Muscle of leg (tissue), 11 donors: ENCODE measurements around the gene ZNF785. TPM values are rescaled to one million over a fixed set of nuclear protein-coding genes. Genes with fewer than 3 reads are reported as not detected.
"Not testable (repeated sequence)": the region's sequence is repeated elsewhere in the genome, so short reads cannot be mapped to it uniquely, and the experiment has no call there.

Source experiments
- DNase-seq: peaks from one replicate; pipeline ENCODE4 v3.0.0; 2013
- H3K27ac ChIP-seq: one replicate; pipeline ENCODE4 v1.5.1; 2013; ENCODE audit warnings: mild to moderate bottlenecking, low read length, control low read depth
- H3K27me3 ChIP-seq: one replicate; pipeline ENCODE4 v1.6.1; 2013; ENCODE audit warnings: low read length; ENCODE audit not compliant: control insufficient read depth, insufficient read depth
- H3K36me3 ChIP-seq: one replicate; pipeline ENCODE4 v1.6.1; 2013; ENCODE audit warnings: low read length; ENCODE audit not compliant: control insufficient read depth, insufficient read depth
- H3K4me1 ChIP-seq: one replicate; pipeline ENCODE4 v1.6.1; 2013; ENCODE audit warnings: low read length; ENCODE audit not compliant: control insufficient read depth, insufficient read depth
- H3K4me3 ChIP-seq: one replicate; pipeline ENCODE4 v1.5.1; 2013; ENCODE audit warnings: low read length, control low read depth
- H3K9me3 ChIP-seq: replicated peaks from 2 replicates; pipeline ENCODE4 v1.6.1; 2013; ENCODE audit warnings: low read depth, low read length; ENCODE audit not compliant: control insufficient read depth
- whole genome bisulfite sequencing: methylation state at CpG from one replicate; pipeline ENCODE4 v1.1.5; 2013; ENCODE audit warnings: missing lambda C conversion rate; ENCODE audit not compliant: insufficient coverage; 5-methylcytosine and 5-hydroxymethylcytosine counted together
- polyA plus RNA-seq, 8 donors: library from polyadenylated mRNA; unstranded; fragments of 120-200 nt; gene quantifications; one replicate each; pipeline versions ENCODE4 v1.2.1 to v1.2.3, GENCODE V29; 2013; ENCODE audit warnings: inconsistent platforms in 1 of 8, low replicate concordance in 1 of 8; ENCODE audit not compliant: insufficient read length in 8 of 8, insufficient read depth in 1 of 8
- total RNA-seq: library from RNA; stranded (reverse); fragments of 120-200 nt; gene quantifications from one replicate; pipeline ENCODE4 v1.2.4, GENCODE V29; 2013

Gene ZNF785
- total and polyA plus RNA-seq, 9 donors = 9.7 to 16.6 (median 11.9) TPM

GRCh38 chr16:30541502-30542329 is 43.8 kb downstream of the ZNF785 start:
- Histone ChIP-seq H3K36me3 (no peaks in the 10 kb centered on the region), H3K4me1 (peaks cover 7% of the 10 kb centered on the region), H3K27me3 (peaks cover 4% of the 10 kb centered on the region), H3K4me3 (no peak overlapping the region), H3K27ac (peak overlapping the region; percentile 42), H3K9me3 (no peaks in the 10 kb centered on the region)
- 55% methylated on average over 2 of the region's 10 CpGs for WGBS
- peak; percentile 59 for DNase-seq

GRCh38 chr16:30540916-30541464 is 44.5 kb downstream of the ZNF785 start:
- not testable (repeated sequence) for H3K4me3 ChIP-seq, H3K36me3 ChIP-seq, H3K27me3 ChIP-seq, DNase-seq, H3K4me1 ChIP-seq, H3K9me3 ChIP-seq
- WGBS = 70% methylated on average over 4 of the region's 9 CpGs
- peak overlapping the region; percentile 42 for H3K27ac ChIP-seq

GRCh38 chr16:30539986-30540526 is 45.4 kb downstream of the ZNF785 start:
- H3K4me1 ChIP-seq = peaks cover 16% of the 10 kb centered on the region
- DNase-seq, H3K4me3 ChIP-seq, H3K27ac ChIP-seq, H3K27me3 ChIP-seq, H3K9me3 ChIP-seq, H3K36me3 ChIP-seq: not testable (repeated sequence)
- WGBS = 91% methylated on average over 10 of the region's 13 CpGs

- Histone ChIP-seq H3K27ac (no peak overlapping the region), H3K9me3 (no peaks in the 10 kb centered on the region), H3K27me3 (peaks cover 4% of the 10 kb centered on the region), H3K4me3 (no peak overlapping the region), H3K36me3 (no peaks in the 10 kb centered on the region), H3K4me1 (peaks cover 16% of the 10 kb centered on the region)
- 80% methylated on average over 6 of the region's 8 CpGs for WGBS
- DNase-seq = no peak
Observed at GRCh38 chr16:30539000-30539964, 46.2 kb downstream of the ZNF785 start.

- H3K27me3 ChIP-seq, DNase-seq, H3K9me3 ChIP-seq, H3K4me3 ChIP-seq: not testable (repeated sequence)
- H3K4me1 ChIP-seq = peaks cover 26% of the 10 kb centered on the region
- peak overlapping the region; percentile 98 for H3K27ac ChIP-seq
- no CpG with 5 or more reads among the region's 13 CpGs for WGBS
- H3K36me3 ChIP-seq = peaks cover 18% of the 10 kb centered on the region
Observed at GRCh38 chr16:30536391-30537024, 49.0 kb downstream of the ZNF785 start.

GRCh38 chr16:30535777-30536190 is 49.7 kb downstream of the ZNF785 start:
- H3K9me3 ChIP-seq = no peaks in the 10 kb centered on the region
- H3K4me3 ChIP-seq = peak overlapping the region; percentile 93
- H3K27me3 ChIP-seq = no peaks in the 10 kb centered on the region
- 2% methylated on average over 7 of the region's 12 CpGs for WGBS
- H3K36me3 ChIP-seq = peaks cover 25% of the 10 kb centered on the region
- peak overlapping the region; percentile 98 for H3K27ac ChIP-seq
- peak; percentile 90 for DNase-seq
- H3K4me1 ChIP-seq = peaks cover 21% of the 10 kb centered on the region

GRCh38 chr16:30535106-30535776 is 50.3 kb downstream of the ZNF785 start:
- H3K4me3 ChIP-seq = peak overlapping the region; percentile 93
- no peak for DNase-seq
- no peaks in the 10 kb centered on the region for H3K9me3 ChIP-seq
- no peaks in the 10 kb centered on the region for H3K27me3 ChIP-seq
- peak overlapping the region; percentile 98 for H3K27ac ChIP-seq
- H3K4me1 ChIP-seq = peaks cover 21% of the 10 kb centered on the region
- WGBS = under 1% methylated on average over 13 of the region's 18 CpGs
- H3K36me3 ChIP-seq = peaks cover 30% of the 10 kb centered on the region

- Histone ChIP-seq H3K27me3 (no peaks in the 10 kb centered on the region), H3K36me3 (peaks cover 31% of the 10 kb centered on the region), H3K9me3 (no peaks in the 10 kb centered on the region), H3K4me3 (peak within 1 kb of the TSS; percentile 93), H3K27ac (peak within 1 kb of the TSS; percentile 98), H3K4me1 (peaks cover 21% of the 10 kb centered on the region)
- WGBS = under 1% methylated on average over 70 of the region's 70 CpGs
- peak; percentile 98 for DNase-seq
Observed at GRCh38 chr16:30534368-30535105, 51.0 kb downstream of the ZNF785 start, which contains the start of gene ZNF747. ZNF747 (minus strand) TSS chr16:30534858; CDS start chr16:30534679, 179 bp downstream.
